ENCODE results near the gene LTBP1.

GRCh38 chr2:33337981-33338380, 391.2 kb downstream of the LTBP1 start:
- TF ChIP-seq EZH2 (IDR thresholded peaks at IDR 0.05; ENCODE audit: borderline replicate concordance, insufficient read depth, low read depth, low read length, poor library complexity, severe bottlenecking) (no peak), CTCF (IDR thresholded peaks at IDR 0.05) (no peak)
